NCI-H128 (cell line): ENCODE results near the gene PARS2.

ENCODE experiments used
- DNase-seq: peaks from one replicate; lab custom pipeline; 2025; ENCODE audit not compliant: unreplicated experiment; lab: John Stamatoyannopoulos, UW

PARS2 gene

GRCh38 chr1:54800041-54800898 lies 35.9 kb upstream of the PARS2 start:
- no peak for DNase-seq

- DNase-seq: no peak
Observed at GRCh38 chr1:54798769-54799641, 34.7 kb upstream of the PARS2 start.

- no peak for DNase-seq
Observed at GRCh38 chr1:54798206-54798605, 33.9 kb upstream of the PARS2 start.

GRCh38 chr1:54796902-54797301 lies 32.6 kb upstream of the PARS2 start:
- DNase-seq: no peak

GRCh38 chr1:54795841-54796468 lies 31.6 kb upstream of the PARS2 start:
- no peak for DNase-seq

- no peak for DNase-seq
Observed at GRCh38 chr1:54795356-54795665, 31.0 kb upstream of the PARS2 start.

- no peak for DNase-seq
Observed at GRCh38 chr1:54794451-54795355, 30.4 kb upstream of the PARS2 start.

GRCh38 chr1:54792686-54793282 lies 28.5 kb upstream of the PARS2 start:
- no peak for DNase-seq

- no peak for DNase-seq
Observed at GRCh38 chr1:54791880-54792522, 27.7 kb upstream of the PARS2 start.

GRCh38 chr1:54788459-54788858 lies 24.1 kb upstream of the PARS2 start:
- DNase-seq: no peak

- DNase-seq: no peak
Observed at GRCh38 chr1:54787604-54788003, 23.3 kb upstream of the PARS2 start.

GRCh38 chr1:54786778-54787177 lies 22.5 kb upstream of the PARS2 start:
- no peak for DNase-seq

- no peak for DNase-seq
Observed at GRCh38 chr1:54784066-54784465, 19.7 kb upstream of the PARS2 start.

GRCh38 chr1:54782588-54782987 lies 18.3 kb upstream of the PARS2 start:
- no peak for DNase-seq

GRCh38 chr1:54782156-54782555 lies 17.8 kb upstream of the PARS2 start:
- DNase-seq: no peak

- DNase-seq: no peak
Observed at GRCh38 chr1:54781023-54781723, 16.9 kb upstream of the PARS2 start.

- no peak for DNase-seq
Observed at GRCh38 chr1:54777431-54777830, 13.1 kb upstream of the PARS2 start.

- no peak for DNase-seq
Observed at GRCh38 chr1:54777011-54777410, 12.7 kb upstream of the PARS2 start.
